H1 (cell line): ENCODE data around the gene PTPRD. TPM values are rescaled to one million over a fixed set of nuclear protein-coding genes. Genes with fewer than 3 reads are reported as not detected.

Experiments
- CTCF ChIA-PET: fragments of 300-600 bp; sonication (Branson Sonifier 250); formaldehyde crosslinking; loops from one replicate; lab custom pipeline; 2021; ENCODE audit not compliant: partially characterized antibody; lab: Charles Lee
- POLR2A ChIA-PET: fragments of 300-600 bp; sonication (Branson Sonifier 250); formaldehyde crosslinking; loops from one replicate; lab custom pipeline; 2021; ENCODE audit warnings: inconsistent platforms; ENCODE audit not compliant: partially characterized antibody; lab: Charles Lee
- DNase-seq, 2 experiments: peaks; one replicate each; pipeline versions ENCODE4 v3.0.0 to v3.0.0-alpha.2; 2010 to 2022; ENCODE audit warnings: low spot score in 2 of 2, low read depth in 1 of 2, mixed read lengths in 1 of 2
- FAIRE-seq: peaks from 2 replicates; lab custom pipeline; 2011; peaks lifted over from hg19 to GRCh38; lab: Jason Lieb, UNC
- H2AFZ ChIP-seq: 2 replicates; pipeline ENCODE4 v1.8.1; 2012; ENCODE audit warnings: low read length, inconsistent platforms
- H2AK5ac ChIP-seq: 2 replicates; pipeline ENCODE4 v1.6.1; 2013; ENCODE audit warnings: low read depth, low read length
- H2BK120ac ChIP-seq: replicated peaks from 2 replicates; pipeline ENCODE3; 2013; ENCODE audit warnings: low read depth, low read length, inconsistent platforms
- H2BK12ac ChIP-seq: 2 replicates; pipeline ENCODE4 v1.6.1; 2013; ENCODE audit warnings: low read depth, low read length
- H2BK15ac ChIP-seq: 2 replicates; pipeline ENCODE4 v1.6.1; 2013; ENCODE audit warnings: low read length
- H2BK20ac ChIP-seq: 2 replicates; pipeline ENCODE4 v1.6.1; 2013; ENCODE audit warnings: low read length
- H2BK5ac ChIP-seq: 2 replicates; pipeline ENCODE4 v1.6.1; 2013; ENCODE audit warnings: low read depth, low read length
- H3K14ac ChIP-seq: 2 replicates; pipeline ENCODE4 v1.6.1; 2013; ENCODE audit warnings: inconsistent platforms; ENCODE audit not compliant: insufficient read length
- H3K18ac ChIP-seq: 2 replicates; pipeline ENCODE4 v1.6.1; 2013; ENCODE audit warnings: low read length; ENCODE audit errors: extremely low read depth
- H3K23ac ChIP-seq: 2 replicates; pipeline ENCODE4 v1.6.1; 2013; ENCODE audit warnings: inconsistent platforms; ENCODE audit not compliant: insufficient read length
- H3K23me2 ChIP-seq: 2 replicates; pipeline ENCODE4 v1.6.1; 2013; ENCODE audit warnings: low read depth, low read length
- H3K27ac ChIP-seq: 2 replicates; pipeline ENCODE4 v1.6.1; 2011; ENCODE audit warnings: low read depth, low read length, inconsistent platforms
- H3K27me3 ChIP-seq, 4 experiments: replicated peaks in 1 of 4; 1 replicate in 1 of 4; 2 replicates in 3 of 4; pipeline versions ENCODE4 v1.6.1 to v1.8.1; 2011 to 2013; ENCODE audit warnings: low read length in 3 of 4, mild to moderate bottlenecking in 3 of 4, inconsistent platforms in 2 of 4, mixed read lengths in 2 of 4, moderate library complexity in 1 of 4; ENCODE audit not compliant: control insufficient read depth in 3 of 4, insufficient read depth in 3 of 4; ENCODE audit errors: extremely low read depth in 1 of 4
- H3K36me3 ChIP-seq, 4 experiments: 2 replicates each; pipeline versions ENCODE4 v1.6.1 to v1.8.1; 2011 to 2013; ENCODE audit warnings: mild to moderate bottlenecking in 4 of 4, low read length in 3 of 4, moderate library complexity in 2 of 4, control low read depth in 1 of 4, inconsistent platforms in 1 of 4; ENCODE audit not compliant: insufficient read depth in 4 of 4, control insufficient read depth in 2 of 4
- H3K4ac ChIP-seq: replicated peaks from 2 replicates; pipeline ENCODE3; 2013; ENCODE audit warnings: low read length, low read depth, mixed read lengths, inconsistent platforms; ENCODE audit not compliant: insufficient read length
- H3K4me1 ChIP-seq, 4 experiments: replicated peaks in 1 of 4; 1 replicate in 1 of 4; 2 replicates in 3 of 4; pipeline versions ENCODE4 v1.6.1 to v1.8.1; 2011 to 2013; ENCODE audit warnings: low read length in 3 of 4, inconsistent platforms in 2 of 4, mixed read lengths in 1 of 4; ENCODE audit not compliant: insufficient read depth in 4 of 4, control insufficient read depth in 3 of 4
- H3K4me2 ChIP-seq, 2 experiments: 2 replicates each; pipeline versions ENCODE4 v1.6.1 to v1.8.1; 2011 to 2013; ENCODE audit warnings: low read depth in 2 of 2, low read length in 2 of 2, control low read depth in 1 of 2, inconsistent platforms in 1 of 2, mild to moderate bottlenecking in 1 of 2; ENCODE audit not compliant: insufficient read depth in 1 of 2
- H3K4me3 ChIP-seq, 4 experiments: fragments of 200-600, 300-600 bp in 1 of 4; sonication (generic), shearing (Covaris generic), sonication (Bioruptor Twin) in 1 of 4; 2 replicates each; pipeline versions ENCODE4 v1.5.1 to v1.8.1; 2011 to 2016; ENCODE audit warnings: low read length in 4 of 4, low read depth in 3 of 4, control low read depth in 2 of 4, inconsistent platforms in 2 of 4, mild to moderate bottlenecking in 2 of 4, mixed read lengths in 1 of 4, moderate library complexity in 1 of 4; ENCODE audit not compliant: insufficient read depth in 2 of 4; ENCODE audit errors: extremely low read depth in 1 of 4
- H3K56ac ChIP-seq: replicated peaks from 2 replicates; pipeline ENCODE3; 2013; ENCODE audit warnings: low read depth, mild to moderate bottlenecking, mixed read lengths, low read length, inconsistent platforms; ENCODE audit not compliant: insufficient read length
- H3K79me1 ChIP-seq: 2 replicates; pipeline ENCODE4 v1.6.1; 2013; ENCODE audit warnings: low read depth, low read length, control low read depth
- H3K79me2 ChIP-seq, 2 experiments: 2 replicates each; pipeline versions ENCODE4 v1.6.1 to v1.8.1; 2012 to 2013; ENCODE audit warnings: low read length in 2 of 2, mild to moderate bottlenecking in 2 of 2, inconsistent platforms in 1 of 2; ENCODE audit not compliant: insufficient read depth in 2 of 2, control insufficient read depth in 1 of 2
- H3K9ac ChIP-seq, 4 experiments: replicated peaks in 1 of 4; 1 replicate in 1 of 4; 2 replicates in 3 of 4; pipeline versions ENCODE4 v1.6.1 to v1.8.1; 2011 to 2013; ENCODE audit warnings: low read depth in 3 of 4, low read length in 3 of 4, control low read depth in 2 of 4, mild to moderate bottlenecking in 2 of 4, moderate library complexity in 2 of 4, inconsistent platforms in 1 of 4; ENCODE audit errors: extremely low read depth in 1 of 4
- H3K9me3 ChIP-seq, 2 experiments: 2 replicates each; pipeline versions ENCODE4 v1.6.1 to v1.8.1; 2012 to 2013; ENCODE audit warnings: mild to moderate bottlenecking in 2 of 2, moderate library complexity in 2 of 2, control low read depth in 1 of 2, inconsistent platforms in 1 of 2, low read depth in 1 of 2, low read length in 1 of 2, mixed read lengths in 1 of 2; ENCODE audit not compliant: insufficient read depth in 2 of 2
- H4K20me1 ChIP-seq, 2 experiments: replicated peaks in 1 of 2; 2 replicates each; pipeline versions ENCODE3 to v1.8.1; 2011 to 2013; ENCODE audit warnings: inconsistent platforms in 2 of 2, low read length in 2 of 2, mild to moderate bottlenecking in 1 of 2; ENCODE audit not compliant: insufficient read depth in 2 of 2, control insufficient read depth in 1 of 2
- H4K5ac ChIP-seq: 2 replicates; pipeline ENCODE4 v1.6.1; 2013; ENCODE audit warnings: low read length, low read depth, mixed read lengths, inconsistent platforms; ENCODE audit not compliant: insufficient read length
- H4K8ac ChIP-seq: 2 replicates; pipeline ENCODE4 v1.8.0; 2013; ENCODE audit warnings: mild to moderate bottlenecking, moderate library complexity, low read length, inconsistent platforms; ENCODE audit not compliant: insufficient read depth; ENCODE audit errors: extremely low read depth
- H4K91ac ChIP-seq: replicated peaks from 2 replicates; pipeline ENCODE3; 2013; ENCODE audit warnings: low read length, mixed read lengths, inconsistent platforms; ENCODE audit not compliant: insufficient read length
- ATF2 ChIP-seq: IDR thresholded peaks from 2 replicates; pipeline ENCODE4 v1.6.1; 2012; ENCODE audit warnings: low read length, inconsistent platforms
- BACH1 ChIP-seq: IDR thresholded peaks from 2 replicates; pipeline ENCODE4 v1.6.1; 2012; ENCODE audit warnings: low read length, improper control_type of control experiment
- CBX5 ChIP-seq: fragments of 300-800, 300-1000 bp; sonication (generic); IDR thresholded peaks from 2 replicates; pipeline ENCODE4 v1.7.1; 2016; ENCODE audit warnings: antibody characterized with exemption, low read length, low read depth
- CHD2 ChIP-seq: IDR thresholded peaks from 2 replicates; pipeline ENCODE4 v1.6.1; 2012; ENCODE audit warnings: low read length, improper control_type of control experiment
- JUN ChIP-seq: IDR thresholded peaks from 2 replicates; pipeline ENCODE4 v1.6.1; 2011; ENCODE audit warnings: low read depth, mild to moderate bottlenecking, improper control_type of control experiment, low read length
- MAX ChIP-seq: IDR thresholded peaks from 2 replicates; pipeline ENCODE4 v1.6.1; 2012; ENCODE audit warnings: inconsistent platforms
- NANOG ChIP-seq: IDR thresholded peaks from 2 replicates; pipeline ENCODE4 v1.6.1; 2011; ENCODE audit warnings: low read length, low read depth, mild to moderate bottlenecking, inconsistent platforms; ENCODE audit not compliant: insufficient read depth, poor library complexity, severe bottlenecking
- POU5F1 ChIP-seq: IDR thresholded peaks from 2 replicates; pipeline ENCODE4 v1.6.1; 2011; ENCODE audit warnings: low read depth, mild to moderate bottlenecking, low read length, moderate library complexity
- RAD21 ChIP-seq, 2 experiments: IDR thresholded peaks in 1 of 2; conservative IDR thresholded peaks in 1 of 2; 2 replicates each; pipeline ENCODE4 v1.6.1; 2011; ENCODE audit warnings: low read depth in 2 of 2, low read length in 2 of 2, improper control_type of control experiment in 1 of 2, inconsistent platforms in 1 of 2, mild to moderate bottlenecking in 1 of 2, moderate library complexity in 1 of 2
- RBBP5 ChIP-seq: IDR thresholded peaks from 2 replicates; pipeline ENCODE4 v1.7.1; 2012; ENCODE audit warnings: low read depth, mild to moderate bottlenecking, inconsistent platforms, low read length, moderate library complexity, borderline replicate concordance
- SAP30 ChIP-seq: fragments of 300-600 bp; sonication (generic); IDR thresholded peaks from 2 replicates; pipeline ENCODE4 v1.7.1; 2012; ENCODE audit warnings: low read length, moderate library complexity, mild to moderate bottlenecking, inconsistent platforms; ENCODE audit not compliant: insufficient read depth, insufficient replicate concordance
- TBP ChIP-seq: IDR thresholded peaks from 2 replicates; pipeline ENCODE4 v1.6.1; 2011; ENCODE audit warnings: low read depth, low read length, improper control_type of control experiment
- WGBS, 2 experiments: shearing (Covaris generic) in 1 of 2; methylation state at CpG; one replicate each; pipeline versions ENCODE4 v1.1.6 to v1.1.7; 2013 to 2015; ENCODE audit warnings: low lambda C conversion rate in 2 of 2, mixed read lengths in 2 of 2, inconsistent platforms in 1 of 2, low coverage in 1 of 2, missing lambda C conversion rate in 1 of 2; ENCODE audit not compliant: insufficient replicate concordance in 2 of 2, insufficient coverage in 1 of 2, insufficient read length in 1 of 2; ENCODE audit errors: extremely low coverage in 1 of 2, missing lambda C conversion rate in 1 of 2; 5-methylcytosine and 5-hydroxymethylcytosine counted together
- polyA plus RNA-seq, 7 experiments: library from polyadenylated mRNA; depleted of rRNA in 3 of 7; stranded (reverse) in 5 of 7; unstranded in 2 of 7; fragments of >200 nt in 5 of 7; fragments of 200-250 nt in 2 of 7; gene quantifications; 1 replicate in 5 of 7; 2 replicates in 1 of 7; 4 replicates in 1 of 7; pipeline versions ENCODE4 v1.2.1 to v1.2.3, GENCODE V29; 2011 to 2013; ENCODE audit warnings: missing spikeins in 2 of 7, mixed read lengths in 2 of 7
- total RNA-seq: library from RNA; stranded (reverse); fragmentation: NEBNext Ultra II Directional; extraction: Animal tissue kit (Norgen Biotek cat#: 25700); gene quantifications from 2 replicates; pipeline ENCODE4 v1.2.1, GENCODE V29; 2021

The PTPRD gene
- total and polyA plus RNA-seq, 2 of the 8 experiments (the other 6 are each of a cell fraction or from before 2014, with no cell fraction given), result 17.2 to 77.0 TPM

- Histone ChIP-seq H3K4me1 (no peaks in the 10 kb centered on the region), H2BK15ac (no peak overlapping the region), H3K14ac (no peak overlapping the region), H3K79me2 (peaks cover 0 to 5% of the 10 kb centered on the region in 2 experiments; a peak in 2 of 4 replicates), H3K4me2 (no peak overlapping the region), H3K18ac (no peak overlapping the region), H3K27me3 (no peaks in the 10 kb centered on the region), H4K5ac (no peak overlapping the region), H2BK20ac (no peak overlapping the region), H3K9me3 (no peaks in the 10 kb centered on the region), H3K23me2 (no peaks in the 10 kb centered on the region), H2BK5ac (no peak overlapping the region), H3K23ac (no peak overlapping the region), H3K79me1 (no peaks in the 10 kb centered on the region), H2AFZ (no peak overlapping the region), H3K4ac (no peak overlapping the region), H4K8ac (no peak overlapping the region), H4K91ac (no peak overlapping the region), H2AK5ac (no peak overlapping the region), H3K27ac (no peak overlapping the region), H3K36me3 (no peaks in the 10 kb centered on the region), H2BK120ac (no peak overlapping the region), H3K4me3 (no peak overlapping the region), H2BK12ac (no peak overlapping the region), H3K56ac (no peak overlapping the region), H4K20me1 (no peaks in the 10 kb centered on the region), H3K9ac (no peak overlapping the region)
- FAIRE-seq (no peak), DNase-seq (no peak)
- ChIA-PET POLR2A (no interaction called here), CTCF (interaction anchor here (1.5 kb wide), 1 partner anchor 17 kb away, joined by 4 read pairs; no protein-coding TSS in a partner anchor)
- 90% methylated on average over 3 of the region's 3 CpGs; no CpG with 5 or more reads in 1 of the 2 experiments for WGBS, 2 experiments
- TF ChIP-seq CHD2 (no peak), MAX (no peak), SAP30 (no peak), NANOG (no peak), ATF2 (no peak), TBP (no peak), POU5F1 (no peak), RAD21 (IDR thresholded peaks at IDR 0.05 in 1 of 2, conservative IDR thresholded peaks at IDR 0.05 in 1 of 2; ENCODE audit: low read depth in 2 of 2, low read length in 2 of 2) (no peak), JUN (no peak), RBBP5 (no peak), CBX5 (no peak), BACH1 (no peak)
These were observed 1803.1 kb downstream of the PTPRD start for GRCh38 chr9:8809741-8810140.
